Measurements from ENCODE around the gene SH3RF3.
"Not testable (repeated sequence)": the region's sequence is repeated elsewhere in the genome, so short reads cannot be mapped to it uniquely, and the experiment has no call there.

Gene SH3RF3

GRCh38 chr2:109220860-109221259, 91.9 kb downstream of the SH3RF3 start:
- DNase-seq (ENCODE audit: low spot score) = no peak

- DNase-seq (ENCODE audit: low spot score) = not testable (repeated sequence)
These were observed 92.3 kb downstream of the SH3RF3 start for GRCh38 chr2:109221316-109221715.

- DNase-seq (ENCODE audit: low spot score) = no peak
These were observed 93.4 kb downstream of the SH3RF3 start for GRCh38 chr2:109222422-109222821.

GRCh38 chr2:109222825-109223471, 93.9 kb downstream of the SH3RF3 start:
- no peak for DNase-seq (ENCODE audit: low spot score)

GRCh38 chr2:109223490-109223889, 94.5 kb downstream of the SH3RF3 start:
- DNase-seq (ENCODE audit: low spot score) = no peak

- not testable (repeated sequence) for DNase-seq (ENCODE audit: low spot score)
These were observed 95.3 kb downstream of the SH3RF3 start for GRCh38 chr2:109224341-109224740.

GRCh38 chr2:109225170-109225782, 96.3 kb downstream of the SH3RF3 start:
- no peak for DNase-seq (ENCODE audit: low spot score)

GRCh38 chr2:109226128-109226527, 97.1 kb downstream of the SH3RF3 start:
- no peak for DNase-seq (ENCODE audit: low spot score)

GRCh38 chr2:109226622-109227021, 97.6 kb downstream of the SH3RF3 start:
- DNase-seq (ENCODE audit: low spot score) = no peak

- no peak for DNase-seq (ENCODE audit: low spot score)
These were observed 100.2 kb downstream of the SH3RF3 start for GRCh38 chr2:109229094-109229675.

GRCh38 chr2:109230941-109231420, 102.0 kb downstream of the SH3RF3 start:
- DNase-seq (ENCODE audit: low spot score) = no peak

GRCh38 chr2:109231428-109231827, 102.4 kb downstream of the SH3RF3 start:
- DNase-seq (ENCODE audit: low spot score) = no peak

GRCh38 chr2:109231996-109232705, 103.1 kb downstream of the SH3RF3 start:
- DNase-seq (ENCODE audit: low spot score) = no peak

- DNase-seq (ENCODE audit: low spot score) = no peak
These were observed 103.9 kb downstream of the SH3RF3 start for GRCh38 chr2:109232909-109233308.

- DNase-seq (ENCODE audit: low spot score) = no peak
These were observed 104.6 kb downstream of the SH3RF3 start for GRCh38 chr2:109233643-109234042.

- DNase-seq (ENCODE audit: low spot score) = no peak
These were observed 105.3 kb downstream of the SH3RF3 start for GRCh38 chr2:109234355-109234754.

GRCh38 chr2:109236147-109236546, 107.1 kb downstream of the SH3RF3 start:
- no peak for DNase-seq (ENCODE audit: low spot score)

GRCh38 chr2:109237792-109238191, 108.8 kb downstream of the SH3RF3 start:
- DNase-seq (ENCODE audit: low spot score) = no peak

GRCh38 chr2:109238580-109238979, 109.6 kb downstream of the SH3RF3 start:
- DNase-seq (ENCODE audit: low spot score) = no peak

- DNase-seq (ENCODE audit: low spot score) = no peak
These were observed 110.7 kb downstream of the SH3RF3 start for GRCh38 chr2:109239720-109240119.

- no peak for DNase-seq (ENCODE audit: low spot score)
These were observed 113.2 kb downstream of the SH3RF3 start for GRCh38 chr2:109242210-109242653.

- no peak for DNase-seq (ENCODE audit: low spot score)
These were observed 113.8 kb downstream of the SH3RF3 start for GRCh38 chr2:109242654-109243331.

Data from LoVo (cell line).